Measurements from ENCODE around the gene LOX. TPM values are rescaled to one million over a fixed set of nuclear protein-coding genes. Genes with fewer than 3 reads are reported as not detected.
A peak's percentile ranks its signal among the peaks of the same experiment; 100 is the strongest.
"Not testable (repeated sequence)": the region's sequence is repeated elsewhere in the genome, so short reads cannot be mapped to it uniquely, and the experiment has no call there.

Gene LOX
- total and polyA plus RNA-seq, 3 donors from 2014 or later: 2.4 to 11.9 (median 6.4) TPM

DNA sequence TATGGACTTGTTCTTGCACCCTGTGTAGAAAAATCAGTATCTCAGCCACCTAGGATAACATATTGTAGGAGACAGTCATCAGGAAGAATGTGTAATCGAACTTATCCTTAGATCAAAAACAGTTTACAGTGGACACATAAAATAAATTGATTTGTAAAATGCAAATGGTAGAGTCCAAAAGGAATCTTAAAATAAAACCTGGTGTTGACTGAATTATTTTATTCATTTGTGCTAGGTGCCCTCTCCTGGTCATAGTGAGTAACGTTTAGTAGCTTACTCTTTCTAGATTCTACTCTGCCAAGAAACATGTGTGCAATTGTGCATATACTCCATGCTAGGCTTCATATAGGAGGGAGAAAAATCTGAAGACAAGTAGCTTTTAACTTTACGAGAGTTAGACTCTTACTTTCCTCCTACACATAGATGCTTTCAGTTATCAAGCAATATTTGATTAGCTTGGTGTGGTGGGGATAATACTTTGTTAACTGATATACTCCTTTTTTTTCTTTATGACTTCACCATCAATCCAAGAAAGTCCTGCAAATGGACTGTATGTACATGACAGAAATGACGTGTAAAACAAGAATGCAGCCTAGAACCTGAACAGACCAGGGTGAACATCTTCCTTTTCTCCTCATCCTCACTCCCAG is 23.7 kb upstream of the LOX start:
- no peaks in the 10 kb centered on the region for H3K4me1 ChIP-seq
- intact Hi-C loops (cut with DNase I; ENCODE audit: low total_unique reads): no loop called here
- no peak for DNase-seq
- no peak overlapping the region for H3K4me3 ChIP-seq
- no peaks in the 10 kb centered on the region for H3K9me3 ChIP-seq
- H3K27ac ChIP-seq: no peak overlapping the region
- no peaks in the 10 kb centered on the region for H3K27me3 ChIP-seq
- H3K36me3 ChIP-seq (ENCODE audit: low read depth, missing control alignments): no peaks in the 10 kb centered on the region
- TF ChIP-seq POLR2A (IDR thresholded peaks at IDR 0.05): no peak
- peak; percentile 26 to 50 (median 50) for TF ChIP-seq CTCF (IDR thresholded peaks at IDR 0.05)
- 49 to 51% methylated on average over 4 of the region's 4 CpGs for WGBS, 2 donors

DNA sequence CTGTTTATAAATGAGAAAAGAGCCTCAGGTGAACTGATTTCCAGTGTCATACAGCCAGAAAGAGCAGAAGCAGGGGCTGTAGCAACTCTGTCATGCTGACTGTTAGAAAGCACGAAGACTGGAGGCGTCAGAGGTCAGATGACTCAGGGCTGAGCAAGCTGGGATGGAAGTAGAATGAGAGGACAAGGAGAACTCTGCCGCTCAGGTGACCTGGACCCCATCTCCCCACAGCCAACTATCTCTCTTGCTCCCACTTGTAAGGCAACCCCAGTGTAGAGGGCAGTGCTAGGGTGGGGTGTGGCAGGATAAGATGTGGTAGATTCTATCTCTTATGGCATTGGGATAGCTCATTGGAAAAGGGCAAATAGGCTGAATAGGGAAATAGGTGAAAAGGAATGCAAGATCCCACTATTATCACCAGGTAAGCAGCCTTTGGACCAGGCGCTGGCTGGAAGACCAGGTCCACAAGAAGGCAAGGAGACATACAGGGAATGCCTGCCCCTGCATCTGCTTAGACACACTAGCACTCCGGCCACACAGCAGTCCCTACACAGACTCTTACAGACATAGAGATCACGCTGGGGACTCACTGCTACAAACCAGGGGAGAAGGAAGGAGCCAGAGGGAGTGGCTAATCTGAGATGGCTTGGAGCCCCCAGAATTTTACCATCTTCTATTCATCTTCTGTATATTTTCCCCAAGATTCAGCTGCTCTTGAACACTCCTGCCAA is 21.2 kb upstream of the LOX start:
- Histone ChIP-seq H3K9me3 (no peaks in the 10 kb centered on the region), H3K36me3 (ENCODE audit: low read depth, missing control alignments) (no peaks in the 10 kb centered on the region), H3K27me3 (no peaks in the 10 kb centered on the region), H3K27ac (no peak overlapping the region), H3K4me3 (no peak overlapping the region), H3K4me1 (no peaks in the 10 kb centered on the region)
- no peak for DNase-seq
- intact Hi-C loops (cut with DNase I; ENCODE audit: low total_unique reads): no loop called here
- WGBS, 2 donors: 74 to 83% methylated on average over 6 of the region's 6 CpGs
- TF ChIP-seq POLR2A (IDR thresholded peaks at IDR 0.05): no peak
- no peak for TF ChIP-seq CTCF (IDR thresholded peaks at IDR 0.05)

DNA sequence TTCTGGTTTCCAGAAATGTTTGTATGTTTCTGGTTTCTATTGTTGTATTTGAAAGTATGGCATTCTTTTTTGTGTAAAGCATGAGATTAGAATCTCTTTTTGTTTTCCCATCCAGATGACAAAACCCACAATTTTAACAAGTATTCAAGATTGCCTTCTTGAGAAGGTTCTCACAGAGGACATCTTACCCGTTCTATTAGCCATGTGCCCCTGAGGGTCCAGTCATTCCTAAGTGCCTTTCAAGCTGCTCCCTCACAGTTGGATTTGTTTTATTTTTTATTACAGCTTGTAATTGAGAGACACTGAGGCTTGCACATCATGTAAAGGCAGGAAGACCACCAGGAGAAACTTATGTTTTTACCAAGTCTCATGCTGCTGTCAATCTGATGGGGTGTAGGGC is 19.3 kb upstream of the LOX start:
- intact Hi-C loops (cut with DNase I; ENCODE audit: low total_unique reads): no loop called here
- WGBS, 2 donors: 88 to 93% methylated on average over 1 of the region's 1 CpG
- H3K4me1 ChIP-seq: no peaks in the 10 kb centered on the region

GRCh38 chr5:122095158-122095557 is 17.1 kb upstream of the LOX start:
- no peak overlapping the region for H3K27ac ChIP-seq
- TF ChIP-seq CTCF (IDR thresholded peaks at IDR 0.05) (no peak), POLR2A (IDR thresholded peaks at IDR 0.05) (no peak)
- no peaks in the 10 kb centered on the region for H3K36me3 ChIP-seq (ENCODE audit: low read depth, missing control alignments)
- H3K9me3 ChIP-seq: no peaks in the 10 kb centered on the region
- no peak overlapping the region for H3K4me3 ChIP-seq
- WGBS, 2 donors: 70 to 80% methylated on average over 3 of the region's 3 CpGs
- intact Hi-C loops (cut with DNase I; ENCODE audit: low total_unique reads): no loop called here
- H3K27me3 ChIP-seq: no peaks in the 10 kb centered on the region
- no peaks in the 10 kb centered on the region for H3K4me1 ChIP-seq
- no peak for DNase-seq

More for the DNA sequence above, 19.3 kb upstream of the LOX start:
- TF ChIP-seq CTCF (IDR thresholded peaks at IDR 0.05) (no peak), POLR2A (IDR thresholded peaks at IDR 0.05) (no peak)
- Histone ChIP-seq H3K27ac (no peak overlapping the region), H3K9me3 (no peaks in the 10 kb centered on the region), H3K4me3 (no peak overlapping the region), H3K27me3 (no peaks in the 10 kb centered on the region), H3K36me3 (ENCODE audit: low read depth, missing control alignments) (no peaks in the 10 kb centered on the region)
- no peak for DNase-seq

- H3K4me1 ChIP-seq; H3K27ac ChIP-seq; DNase-seq; H3K27me3 ChIP-seq; H3K4me3 ChIP-seq; H3K9me3 ChIP-seq; intact Hi-C loops (cut with DNase I; ENCODE audit: low total_unique reads); H3K36me3 ChIP-seq (ENCODE audit: low read depth, missing control alignments): not testable (repeated sequence)
- 89 to 91% methylated on average over 5 of the region's 5 CpGs for WGBS, 2 donors
These were observed 16.2 kb upstream of the LOX start for GRCh38 chr5:122094251-122094650.

Data from testis (tissue), 3 donors.